Measurements from ENCODE around the gene ACTG1.

The ACTG1 gene

DNA sequence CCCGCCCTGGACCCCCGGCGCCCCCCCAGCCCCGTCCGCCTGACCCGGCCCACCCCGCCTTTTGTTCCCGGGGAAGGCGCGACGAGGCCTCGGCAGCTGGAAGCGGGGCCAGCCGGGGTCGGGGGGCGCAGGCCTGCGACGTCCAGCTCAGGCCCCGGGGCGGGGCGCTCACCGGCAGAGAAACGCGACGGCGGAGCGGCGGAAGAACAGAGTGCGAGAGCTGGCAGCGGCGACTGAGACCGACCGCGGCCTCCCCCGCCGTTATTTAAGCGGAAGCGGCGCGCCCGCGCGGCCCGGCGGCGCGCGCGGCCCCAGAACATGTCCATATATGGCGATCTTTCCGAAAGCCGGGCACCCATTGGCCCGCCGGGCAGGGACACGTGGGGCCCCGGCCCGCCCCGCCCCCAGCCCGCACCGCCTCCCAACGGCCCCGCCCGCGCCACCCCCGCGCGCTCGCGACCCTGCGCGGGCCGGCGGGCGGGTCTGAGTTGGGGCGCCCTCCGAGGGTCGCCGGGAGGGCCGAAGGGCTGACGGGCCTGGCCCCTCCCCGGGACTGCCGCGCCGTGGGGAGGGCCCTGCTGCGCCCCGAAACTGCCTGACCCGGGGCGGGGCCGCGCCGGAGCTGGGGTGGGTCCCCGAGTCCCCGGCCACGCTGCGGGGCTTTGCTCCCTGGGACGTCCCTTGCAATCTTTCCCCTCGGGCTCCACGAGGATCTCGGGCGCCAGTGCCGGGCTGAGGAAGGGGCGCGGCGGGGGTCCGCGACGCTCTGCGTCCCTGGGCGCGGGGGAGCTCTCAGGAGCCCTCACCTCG lies at the start of gene ACTG1:
ACTG1 (minus strand) TSS at position 238 of the 810 bp plus-strand sequence. CDS start 445 bp downstream, outside the sequence.
- peak; percentile 88 to 89 for DNase-seq (ENCODE audit: low read depth in 2 of 2)

- no peak for DNase-seq (ENCODE audit: low read depth in 2 of 2)
These were observed 48.9 kb upstream of the ACTG1 start for GRCh38 chr17:81561494-81561885.

- DNase-seq (ENCODE audit: low read depth in 2 of 2): no peak
These were observed 46.6 kb upstream of the ACTG1 start for GRCh38 chr17:81558941-81559806.

DNA sequence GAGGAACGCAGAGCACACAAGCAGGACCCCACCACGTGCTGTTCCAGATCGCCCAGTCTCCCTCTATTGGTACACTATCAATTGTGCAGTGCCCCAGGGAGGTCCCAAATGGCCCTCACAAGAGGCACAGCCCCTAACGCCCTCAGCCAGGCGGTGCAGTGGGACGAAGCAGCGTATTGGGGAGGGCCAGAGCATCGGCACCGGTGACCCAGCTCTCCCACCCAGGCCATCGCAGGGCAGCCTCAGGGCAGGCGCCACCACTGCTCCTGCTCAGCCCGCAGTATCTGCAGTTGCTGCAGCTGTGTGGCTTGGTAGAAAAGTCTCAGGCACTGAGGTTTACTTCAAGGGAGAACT lies 45.5 kb upstream of the ACTG1 start:
- DNase-seq (ENCODE audit: low read depth in 2 of 2): no peak

DNA sequence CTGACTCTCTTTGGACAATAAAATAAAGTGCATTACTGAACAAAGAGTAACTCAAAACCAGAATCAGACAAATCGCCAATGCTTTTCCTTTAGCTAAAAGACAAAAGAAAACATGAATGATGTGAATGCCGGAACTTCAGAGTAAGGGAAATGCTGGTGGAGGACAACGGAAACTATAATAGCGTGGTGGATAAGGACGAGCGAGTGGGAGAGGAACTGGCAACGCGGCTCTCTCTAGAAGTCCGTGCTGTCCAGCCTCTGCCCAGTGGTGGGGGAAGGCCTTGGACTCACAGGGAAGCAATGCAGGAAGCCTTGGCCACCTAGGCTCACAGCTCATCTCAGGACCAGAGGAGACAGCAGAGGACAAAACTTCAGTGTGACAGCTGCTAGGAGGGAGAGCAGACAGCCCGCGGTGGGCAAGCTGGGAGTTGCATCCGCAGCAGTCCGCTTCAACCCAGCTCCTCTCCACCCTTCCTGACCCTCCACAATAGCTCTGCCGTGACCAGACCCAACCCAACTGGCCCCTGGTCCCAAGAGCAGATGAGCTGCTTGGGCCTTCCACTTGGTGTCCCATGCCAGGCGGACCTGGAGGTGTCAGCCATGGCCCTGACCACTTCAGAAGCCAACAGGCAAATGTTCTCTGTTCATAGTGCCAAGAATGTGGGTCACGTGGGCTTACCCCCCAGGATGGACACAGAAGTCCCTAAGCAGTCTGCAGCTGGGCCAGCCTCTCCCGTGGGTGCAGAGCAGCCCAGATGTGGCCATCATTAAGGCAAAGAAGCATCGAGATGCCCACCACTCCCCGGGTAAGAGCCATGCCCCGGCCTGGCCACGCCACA lies 44.9 kb upstream of the ACTG1 start:
- DNase-seq (ENCODE audit: low read depth in 2 of 2): no peak

GRCh38 chr17:81556863-81557262 lies 44.3 kb upstream of the ACTG1 start:
- DNase-seq (ENCODE audit: low read depth in 2 of 2): no peak

DNA sequence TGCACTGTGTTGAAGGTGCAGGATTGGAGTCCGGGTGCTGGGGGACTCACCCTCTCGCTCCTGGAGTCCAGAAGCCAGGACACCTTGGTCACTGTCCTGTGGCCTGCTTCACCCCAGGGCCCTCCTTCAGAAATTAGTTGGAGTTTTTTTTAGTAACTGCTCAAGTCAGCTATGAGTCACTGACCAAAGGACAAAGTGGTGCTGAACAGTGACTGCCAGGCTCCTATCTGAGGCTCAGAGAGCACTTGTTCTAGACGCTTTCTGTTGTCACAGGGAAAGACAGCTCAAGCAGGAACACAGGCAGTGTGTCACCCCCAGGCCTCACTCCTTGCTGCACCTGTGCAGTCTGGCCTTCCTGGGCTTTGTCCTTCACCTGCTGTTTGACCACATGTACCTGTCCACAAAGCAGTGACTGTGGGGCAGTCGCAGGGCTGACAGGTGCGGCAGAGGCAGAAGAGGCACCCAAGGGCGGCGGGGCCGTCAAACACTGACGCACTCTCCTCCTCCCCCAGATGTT lies 43.6 kb upstream of the ACTG1 start:
- no peak for DNase-seq (ENCODE audit: low read depth in 2 of 2)

- DNase-seq (ENCODE audit: low read depth in 2 of 2): no peak
These were observed 41.1 kb upstream of the ACTG1 start for GRCh38 chr17:81553616-81554181.

DNA sequence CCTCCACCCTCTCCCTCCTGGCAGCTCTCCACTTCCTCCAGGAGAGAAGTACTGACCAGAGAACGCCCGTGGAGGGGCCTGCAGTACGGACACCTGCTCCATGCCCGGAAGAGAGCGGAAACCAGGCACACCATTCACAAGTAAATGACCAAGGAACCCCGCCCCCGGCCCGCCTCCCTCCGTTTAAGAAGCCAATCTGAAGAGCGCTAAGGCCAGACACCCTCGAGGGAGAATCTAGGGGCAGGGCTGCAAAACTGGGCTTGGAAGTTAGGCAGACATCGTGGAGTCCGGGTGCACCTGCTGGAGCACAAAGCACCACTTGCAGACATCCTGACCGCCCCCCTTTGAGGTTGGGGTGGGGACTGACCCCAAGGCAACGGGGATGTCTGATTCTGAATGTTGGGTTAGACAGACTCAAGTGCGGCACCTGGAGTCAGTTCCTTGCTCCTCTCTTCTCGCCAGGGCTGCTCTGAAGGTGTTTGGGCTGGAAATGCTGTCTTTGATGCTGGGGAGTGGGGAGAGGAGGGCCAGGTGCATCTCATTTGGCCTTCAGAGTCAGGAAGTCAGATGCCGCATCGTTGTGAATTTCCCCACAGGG lies 40.5 kb upstream of the ACTG1 start:
- peak; percentile 34 to 51 for DNase-seq (ENCODE audit: low read depth in 2 of 2)

DNA sequence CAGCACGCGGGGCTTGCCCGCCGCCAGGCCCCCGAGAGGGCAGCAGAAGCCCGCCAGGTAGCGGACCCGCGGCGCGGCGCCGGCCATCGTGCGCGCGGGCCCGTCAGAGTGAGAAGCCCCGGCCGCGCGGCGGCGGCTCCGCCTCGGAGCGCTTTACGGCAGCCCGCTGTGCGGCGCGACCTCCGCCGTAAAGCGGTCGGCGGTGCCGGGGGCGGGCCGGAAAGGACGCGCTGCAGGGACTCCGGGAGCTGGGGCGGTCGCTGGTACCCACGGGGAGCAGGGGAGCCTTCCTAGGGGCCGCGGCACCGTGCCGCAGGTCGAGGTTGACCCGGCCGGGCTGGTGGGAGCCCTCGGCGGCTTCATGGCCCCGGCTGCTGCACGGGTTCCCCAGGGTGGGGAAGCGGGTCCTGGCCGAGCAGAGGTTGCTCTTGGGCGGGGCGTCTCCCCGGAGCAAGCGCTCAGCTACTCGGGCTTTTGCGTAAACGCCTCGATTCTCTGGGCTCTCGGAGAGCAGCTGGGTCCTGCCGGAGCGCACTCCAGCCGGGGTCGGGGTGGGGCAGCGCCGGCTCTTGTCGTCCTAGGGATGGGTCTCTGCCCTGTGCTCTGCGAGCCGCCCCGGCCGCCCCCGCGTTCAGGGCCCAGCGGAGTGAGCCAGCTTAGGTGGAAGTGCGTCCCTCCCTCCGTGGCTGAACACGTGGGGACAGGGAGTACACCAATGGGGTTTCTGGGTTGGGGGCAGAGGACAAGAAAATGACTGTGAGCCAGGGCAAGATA lies 39.8 kb upstream of the ACTG1 start, which contains the start of gene FAAP100:
FAAP100 (minus strand) TSS at position 110 of the 774 bp plus-strand sequence; CDS start at position 87, 23 bp downstream.
- DNase-seq (ENCODE audit: low read depth in 2 of 2): peak; percentile 58 to 67

GRCh38 chr17:81551458-81552243 lies 39.1 kb upstream of the ACTG1 start:
- DNase-seq (ENCODE audit: low read depth in 2 of 2): peak in 1 of 2 donors; percentile 9

DNA sequence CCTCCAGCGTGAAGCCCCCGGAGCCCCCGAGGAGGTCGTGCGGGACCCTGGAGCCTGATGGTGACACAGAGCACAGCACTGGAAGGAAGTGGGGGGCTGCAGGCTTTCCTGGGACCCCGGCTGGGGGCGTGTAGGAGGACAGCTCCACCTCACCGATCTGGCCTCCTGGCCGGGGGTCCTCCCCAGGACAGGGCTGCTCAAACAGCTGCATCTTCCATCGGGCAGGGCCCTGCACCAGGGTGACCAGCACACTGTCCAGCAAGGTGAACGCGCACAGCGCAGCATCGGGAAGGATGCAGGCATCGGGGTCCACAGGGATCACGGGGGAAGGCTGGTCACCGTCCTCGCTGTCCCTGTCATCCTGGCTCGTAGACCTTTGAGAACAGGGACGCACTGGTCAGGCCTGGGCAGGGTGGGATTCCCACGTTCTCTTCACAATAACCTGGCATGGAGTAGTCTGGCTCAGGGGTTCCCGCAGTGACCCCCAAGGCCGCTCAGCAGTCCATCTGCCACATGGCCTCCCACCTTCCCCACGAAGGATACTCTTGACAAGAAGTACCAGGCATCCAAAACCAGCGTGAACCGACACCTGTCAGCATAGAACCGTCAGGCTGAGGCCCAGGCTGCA lies 38.3 kb upstream of the ACTG1 start:
- no peak for DNase-seq (ENCODE audit: low read depth in 2 of 2)

GRCh38 chr17:81550285-81550684 lies 37.7 kb upstream of the ACTG1 start:
- no peak for DNase-seq (ENCODE audit: low read depth in 2 of 2)

GRCh38 chr17:81549826-81550225 lies 37.2 kb upstream of the ACTG1 start:
- DNase-seq (ENCODE audit: low read depth in 2 of 2): no peak

DNA sequence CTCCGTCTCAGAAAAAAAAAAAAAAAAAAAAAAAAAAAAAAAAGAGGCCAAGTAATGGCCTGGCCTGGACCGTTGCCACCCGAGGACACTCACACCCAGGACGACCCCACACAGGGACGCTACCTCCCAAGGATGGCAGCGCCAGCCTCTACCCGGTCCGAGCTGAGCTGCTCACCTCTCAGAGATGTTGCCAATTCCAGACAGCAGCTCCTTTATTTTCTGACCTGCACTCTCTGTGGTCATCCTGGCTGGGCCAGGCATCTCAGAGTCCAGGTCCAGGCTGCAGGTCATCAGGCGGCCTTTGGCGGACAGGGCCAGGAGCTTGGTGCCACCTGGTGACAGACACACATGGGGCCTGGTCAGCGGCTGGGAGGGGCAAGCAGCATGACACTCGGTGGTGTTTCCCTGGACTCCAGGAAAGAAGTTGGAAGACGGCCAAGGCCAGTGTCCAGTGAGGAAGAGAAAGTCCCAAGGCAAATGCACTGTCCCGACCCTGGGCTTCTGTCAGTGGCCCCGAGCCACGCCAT lies 36.5 kb upstream of the ACTG1 start:
- DNase-seq (ENCODE audit: low read depth in 2 of 2): no peak

GRCh38 chr17:81547614-81547982 lies 35.0 kb upstream of the ACTG1 start:
- no peak for DNase-seq (ENCODE audit: low read depth in 2 of 2)

DNA sequence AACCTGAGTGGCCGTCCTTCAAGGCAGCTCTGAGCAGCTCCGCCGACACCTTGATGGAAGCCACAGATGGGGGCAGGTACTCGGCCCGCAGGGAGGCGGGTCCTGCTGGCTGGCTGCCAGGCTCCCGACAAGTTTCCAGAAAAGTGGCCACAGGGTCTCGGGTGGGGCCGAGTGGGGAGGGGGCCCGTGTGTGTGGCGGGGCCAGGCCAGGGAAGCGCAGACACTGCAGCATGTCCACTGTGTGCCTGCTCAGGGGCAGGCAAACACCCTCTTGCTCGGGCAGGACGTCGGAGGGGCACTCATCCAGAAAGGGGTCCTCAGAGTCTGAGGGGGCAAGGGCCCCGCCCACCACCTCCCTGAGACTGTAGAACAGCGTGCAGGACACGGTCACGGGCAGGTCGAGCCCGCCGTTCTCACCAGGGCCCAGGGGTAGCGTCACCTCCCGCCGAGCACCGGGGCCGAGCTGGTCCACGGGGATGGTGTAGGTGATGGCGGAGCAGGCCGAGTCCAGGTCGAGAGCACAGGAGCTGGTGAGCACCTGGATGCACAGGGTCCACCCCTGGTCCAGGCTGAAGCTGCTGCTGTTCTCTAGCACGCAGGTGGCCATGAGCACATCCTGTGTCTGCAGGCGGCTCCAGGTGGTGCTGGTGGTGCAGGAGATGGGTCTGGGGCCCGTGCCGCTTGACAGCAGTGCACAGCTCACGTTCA lies 34.5 kb upstream of the ACTG1 start:
- DNase-seq (ENCODE audit: low read depth in 2 of 2): no peak
